OCI-LY3 (cell line): ENCODE measurements around the gene MS4A4E.
"Not testable (repeated sequence)": the region's sequence is repeated elsewhere in the genome, so short reads cannot be mapped to it uniquely, and the experiment has no call there.

Source experiments
- H2AFZ ChIP-seq: fragments of 200-600, 300-600 bp; shearing (Covaris generic); 2 replicates; pipeline ENCODE4 v1.6.0; 2014; ENCODE audit warnings: antibody characterized with exemption, low read depth, low read length
- H3K27ac ChIP-seq: fragments of 200-600, 300-600 bp; sonication (generic); 2 replicates; pipeline ENCODE4 v1.5.1; 2014; ENCODE audit warnings: mild to moderate bottlenecking, low read length, moderate library complexity, mixed read lengths
- H3K27me3 ChIP-seq: fragments of 200-600, 300-600 bp; sonication (generic); 2 replicates; pipeline ENCODE4 v1.6.1; 2014; ENCODE audit warnings: low read depth, low read length, mixed read lengths
- H3K36me3 ChIP-seq: fragments of 200-600, 300-600 bp; sonication (generic); replicated peaks from 2 replicates; pipeline ENCODE3; 2014; ENCODE audit warnings: low read depth, low read length, mixed read lengths
- H3K4me1 ChIP-seq: fragments of 300-600, 200-600 bp; sonication (generic); 2 replicates; pipeline ENCODE4 v1.6.1; 2014; ENCODE audit warnings: low read length, mixed read lengths
- H3K4me2 ChIP-seq: fragments of 200-600, 300-600 bp; sonication (generic); 2 replicates; pipeline ENCODE4 v1.6.1; 2014; ENCODE audit warnings: low read length, mixed read lengths
- H3K4me3 ChIP-seq: fragments of 300-600, 200-600 bp; sonication (generic); 2 replicates; pipeline ENCODE4 v1.5.1; 2014; ENCODE audit warnings: antibody characterized with exemption, mild to moderate bottlenecking, low read length, moderate library complexity
- H3K79me2 ChIP-seq: fragments of 300-600, 200-600 bp; shearing (Covaris generic); 2 replicates; pipeline ENCODE4 v1.6.1; 2014; ENCODE audit warnings: mild to moderate bottlenecking, low read length, mixed read lengths
- H3K9ac ChIP-seq: fragments of 300-600, 200-600 bp; shearing (Covaris generic); 2 replicates; pipeline ENCODE4 v1.6.0; 2014; ENCODE audit warnings: mild to moderate bottlenecking, low read length, moderate library complexity
- H3K9me3 ChIP-seq: fragments of 200-600, 300-600 bp; shearing (Covaris generic); 2 replicates; pipeline ENCODE4 v1.6.1; 2014; ENCODE audit warnings: low read length, mixed read lengths; ENCODE audit not compliant: insufficient read depth
- H4K20me1 ChIP-seq: fragments of 200-600, 300-600 bp; sonication (generic); 2 replicates; pipeline ENCODE4 v1.6.1; 2016; ENCODE audit warnings: low read length, mixed read lengths; ENCODE audit not compliant: insufficient read depth
- EZH2phosphoT487 ChIP-seq: fragments of 200-600 bp; shearing (Covaris generic); IDR thresholded peaks from 2 replicates; pipeline ENCODE4 v1.6.1; 2018; ENCODE audit warnings: antibody characterized with exemption, mixed run types, low read depth
- TF ChIP-seq, protein P1 (sequence below): fragments of 200-600, 300-600 bp; sonication (generic); IDR thresholded peaks from 2 replicates; pipeline ENCODE4 v1.5.1; 2014; ENCODE audit warnings: antibody characterized with exemption, low read length, low read depth

MS4A4E gene

DNA sequence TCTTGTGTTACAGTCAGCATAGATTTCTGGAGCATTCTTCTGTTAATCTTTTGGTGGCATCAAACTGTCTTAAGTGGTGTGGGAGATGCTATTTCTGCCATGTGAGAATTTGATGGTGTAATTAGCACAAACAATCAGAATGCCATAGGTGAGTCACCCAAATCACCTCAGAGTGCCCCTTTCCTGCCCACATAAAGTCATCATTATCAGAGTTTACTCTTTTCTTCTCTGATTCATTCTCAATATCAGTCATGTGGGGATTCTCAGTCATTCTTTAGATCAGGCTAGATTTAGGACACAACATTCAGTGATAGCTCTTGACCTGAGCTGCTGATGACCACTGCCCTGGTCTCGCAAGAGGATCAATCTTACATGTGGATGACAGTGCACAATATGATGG lies 36.3 kb downstream of the MS4A4E start:
- no peak overlapping the region for H3K27ac ChIP-seq
- peaks cover 32% of the 10 kb centered on the region for H3K36me3 ChIP-seq
- H3K4me3 ChIP-seq = no peak overlapping the region
- H3K9me3 ChIP-seq = peaks cover 30% of the 10 kb centered on the region
- H2AFZ ChIP-seq = no peak overlapping the region
- no peak for TF ChIP-seq EZH2phosphoT487
- TF ChIP-seq, protein P1, sequence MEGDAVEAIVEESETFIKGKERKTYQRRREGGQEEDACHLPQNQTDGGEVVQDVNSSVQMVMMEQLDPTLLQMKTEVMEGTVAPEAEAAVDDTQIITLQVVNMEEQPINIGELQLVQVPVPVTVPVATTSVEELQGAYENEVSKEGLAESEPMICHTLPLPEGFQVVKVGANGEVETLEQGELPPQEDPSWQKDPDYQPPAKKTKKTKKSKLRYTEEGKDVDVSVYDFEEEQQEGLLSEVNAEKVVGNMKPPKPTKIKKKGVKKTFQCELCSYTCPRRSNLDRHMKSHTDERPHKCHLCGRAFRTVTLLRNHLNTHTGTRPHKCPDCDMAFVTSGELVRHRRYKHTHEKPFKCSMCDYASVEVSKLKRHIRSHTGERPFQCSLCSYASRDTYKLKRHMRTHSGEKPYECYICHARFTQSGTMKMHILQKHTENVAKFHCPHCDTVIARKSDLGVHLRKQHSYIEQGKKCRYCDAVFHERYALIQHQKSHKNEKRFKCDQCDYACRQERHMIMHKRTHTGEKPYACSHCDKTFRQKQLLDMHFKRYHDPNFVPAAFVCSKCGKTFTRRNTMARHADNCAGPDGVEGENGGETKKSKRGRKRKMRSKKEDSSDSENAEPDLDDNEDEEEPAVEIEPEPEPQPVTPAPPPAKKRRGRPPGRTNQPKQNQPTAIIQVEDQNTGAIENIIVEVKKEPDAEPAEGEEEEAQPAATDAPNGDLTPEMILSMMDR = no peak
- H3K9ac ChIP-seq = no peak overlapping the region
- peaks cover 3% of the 10 kb centered on the region; the same call in 1 of the 2 replicates for H3K27me3 ChIP-seq
- H3K4me2 ChIP-seq = no peak overlapping the region
- no peaks in the 10 kb centered on the region for H4K20me1 ChIP-seq
- peaks cover 26% of the 10 kb centered on the region for H3K4me1 ChIP-seq
- no peaks in the 10 kb centered on the region for H3K79me2 ChIP-seq

DNA sequence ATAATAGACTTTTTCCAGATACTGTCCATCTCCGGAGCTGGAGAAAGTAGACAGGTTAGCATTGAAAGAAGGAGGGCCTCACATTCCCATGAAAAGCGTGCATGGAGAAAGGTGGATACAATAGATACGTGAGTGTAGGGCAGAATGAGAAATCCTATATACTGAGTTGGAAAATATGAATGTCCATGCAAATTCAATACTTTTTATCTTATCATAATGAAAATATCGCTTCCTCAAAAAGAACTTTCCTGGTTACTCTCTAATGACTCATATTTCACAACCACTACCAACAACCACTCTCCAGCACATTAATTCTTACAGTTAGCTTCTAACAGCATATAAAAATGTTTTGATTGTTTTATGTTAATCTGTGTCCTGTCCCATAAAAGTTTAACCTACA lies 38.0 kb downstream of the MS4A4E start:
- Histone ChIP-seq H3K79me2 (no peaks in the 10 kb centered on the region), H4K20me1 (no peaks in the 10 kb centered on the region), H3K4me2 (peak overlapping the region; percentile 38), H3K27me3 (peaks cover 3% of the 10 kb centered on the region; the same call in 1 of the 2 replicates), H3K27ac (no peak overlapping the region), H3K9me3 (peaks cover 30% of the 10 kb centered on the region), H3K9ac (no peak overlapping the region), H3K4me3 (0 out of 2 replicates have a peak overlapping the region, but pooled peaks have one; percentile 10), H3K4me1 (peaks cover 26% of the 10 kb centered on the region), H2AFZ (no peak overlapping the region), H3K36me3 (peaks cover 32% of the 10 kb centered on the region)
- TF ChIP-seq EZH2phosphoT487 = no peak
- TF ChIP-seq, protein P1 = no peak

DNA sequence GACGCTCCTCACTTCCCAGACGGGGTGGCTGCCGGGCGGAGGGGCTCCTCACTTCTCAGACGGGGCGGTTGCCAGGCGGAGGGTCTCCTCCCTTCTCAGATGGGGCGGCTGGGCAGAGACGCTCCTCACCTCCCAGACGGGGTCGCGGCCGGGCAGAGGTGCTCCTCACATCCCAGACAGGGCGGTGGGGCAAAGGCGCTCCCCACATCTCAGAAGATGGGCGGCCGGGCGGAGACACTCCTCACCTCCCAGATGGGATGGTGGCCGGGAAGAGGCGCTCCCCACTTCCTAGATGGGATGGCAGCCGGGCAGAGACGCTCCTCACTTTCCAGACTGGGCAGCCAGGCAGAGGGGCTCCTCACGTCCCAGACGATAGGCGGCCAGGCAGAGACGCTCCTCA lies 41.6 kb downstream of the MS4A4E start:
- H3K4me3 ChIP-seq, H3K79me2 ChIP-seq, H4K20me1 ChIP-seq, H2AFZ ChIP-seq, H3K27ac ChIP-seq, H3K4me2 ChIP-seq, H3K27me3 ChIP-seq, H3K9ac ChIP-seq: not testable (repeated sequence)
- peaks cover 20% of the 10 kb centered on the region for H3K4me1 ChIP-seq
- peaks cover 34% of the 10 kb centered on the region for H3K9me3 ChIP-seq
- H3K36me3 ChIP-seq = peaks cover 25% of the 10 kb centered on the region

DNA sequence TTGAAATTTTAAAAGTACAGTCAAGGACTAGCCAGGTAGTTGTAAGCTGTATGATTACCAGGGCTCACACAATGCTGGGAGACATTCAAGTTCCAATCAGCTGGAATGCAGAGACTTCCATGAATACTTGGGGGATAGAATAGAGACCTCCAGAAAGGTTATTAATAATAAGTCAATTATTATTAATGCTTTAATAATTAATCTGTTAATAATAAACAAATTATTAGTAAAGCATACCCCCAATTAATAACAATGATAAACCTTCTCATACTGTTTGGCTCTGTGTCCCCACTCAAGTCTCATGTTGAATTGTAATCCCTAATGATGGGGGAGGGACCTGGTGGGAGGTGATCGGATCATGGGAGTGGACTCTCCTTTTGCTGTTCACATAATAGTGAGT lies 45.5 kb downstream of the MS4A4E start:
- no peak for TF ChIP-seq EZH2phosphoT487
- TF ChIP-seq, protein P1 = no peak
- Histone ChIP-seq H3K4me1 (peaks cover 22% of the 10 kb centered on the region), H3K27me3 (no peaks in the 10 kb centered on the region), H3K9ac (no peak overlapping the region), H3K36me3 (peaks cover 20% of the 10 kb centered on the region), H3K4me3 (no peak overlapping the region), H3K27ac (no peak overlapping the region), H2AFZ (no peak overlapping the region), H3K9me3 (peaks cover 32% of the 10 kb centered on the region), H3K79me2 (no peaks in the 10 kb centered on the region), H4K20me1 (no peaks in the 10 kb centered on the region), H3K4me2 (no peak overlapping the region)

DNA sequence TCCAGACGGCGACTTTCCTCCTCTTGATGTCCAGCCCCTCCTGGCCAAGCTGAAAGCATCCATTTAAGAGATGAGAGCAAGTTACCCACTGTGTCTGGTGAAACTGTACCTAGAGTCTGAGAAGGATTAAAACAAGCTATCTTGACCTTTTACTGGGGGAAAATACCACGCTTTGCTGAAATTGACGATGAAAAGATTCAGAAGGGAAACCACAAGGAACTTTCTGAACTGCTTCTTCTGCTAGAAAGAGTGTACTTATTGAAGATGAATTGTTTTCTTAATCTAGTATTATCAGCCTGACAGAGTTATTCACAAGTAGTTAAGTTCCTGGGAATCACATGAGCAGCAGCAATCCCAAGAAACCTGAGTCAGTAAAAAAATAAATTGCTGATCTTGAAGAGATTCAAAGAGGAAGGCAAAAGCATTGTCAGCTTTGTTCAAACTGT lies 47.0 kb downstream of the MS4A4E start:
- Histone ChIP-seq H2AFZ (peak overlapping the region; percentile 50; the same call in 1 of the 2 replicates), H3K9ac (no peak overlapping the region), H3K4me1 (peaks cover 22% of the 10 kb centered on the region), H3K27me3 (no peaks in the 10 kb centered on the region), H3K4me3 (no peak overlapping the region), H3K27ac (no peak overlapping the region), H3K36me3 (peaks cover 14% of the 10 kb centered on the region), H4K20me1 (no peaks in the 10 kb centered on the region), H3K79me2 (no peaks in the 10 kb centered on the region), H3K4me2 (peak overlapping the region; percentile 13), H3K9me3 (peaks cover 25% of the 10 kb centered on the region)
- TF ChIP-seq EZH2phosphoT487 = no peak
- TF ChIP-seq, protein P1 = no peak
